Bronchial epithelial cell (primary cell): Measurements from ENCODE around the gene ASB3. TPM values are rescaled to one million over a fixed set of nuclear protein-coding genes. Genes with fewer than 3 reads are reported as not detected.

Experiments used
- DNase-seq: peaks from one replicate; pipeline ENCODE4 v3.0.0-alpha.2; 2010; ENCODE audit warnings: low read depth
- FAIRE-seq: peaks from 2 replicates; lab custom pipeline; 2011; peaks lifted over from hg19 to GRCh38; lab: Jason Lieb, UNC
- H3K27me3 ChIP-seq: 2 replicates; pipeline ENCODE4 v1.5.1; 2011; ENCODE audit warnings: low read length; ENCODE audit not compliant: control insufficient read depth, insufficient read depth
- H3K36me3 ChIP-seq: 2 replicates; pipeline ENCODE4 v1.5.1; 2011; ENCODE audit warnings: low read length; ENCODE audit not compliant: control insufficient read depth, insufficient read depth
- H3K4me3 ChIP-seq: 2 replicates; pipeline ENCODE4 v1.5.1; 2011; ENCODE audit warnings: mild to moderate bottlenecking, low read depth, low read length, control low read depth
- CTCF ChIP-seq: IDR thresholded peaks from 2 replicates; pipeline ENCODE4 v1.5.1; 2011; ENCODE audit warnings: mild to moderate bottlenecking, moderate library complexity, low read length, control low read depth, inconsistent platforms; ENCODE audit not compliant: insufficient read depth, severe bottlenecking
- total RNA-seq: library from RNA; depleted of rRNA; stranded (reverse); fragments of >200 nt; gene quantifications from 2 replicates; pipeline ENCODE4 v1.2.1, GENCODE V29; 2014

The ASB3 gene
- total RNA-seq, 1 donor from 2014 or later: 13.4 TPM

- no peaks in the 10 kb centered on the region for H3K27me3 ChIP-seq
These were observed 77.8 kb downstream of the ASB3 start for GRCh38 chr2:53708988-53709387.

GRCh38 chr2:53701221-53701620 lies 85.5 kb downstream of the ASB3 start:
- Histone ChIP-seq H3K27me3 (no peaks in the 10 kb centered on the region), H3K36me3 (no peaks in the 10 kb centered on the region), H3K4me3 (no peak overlapping the region)
- no peak for TF ChIP-seq CTCF
- DNase-seq: no peak
- no peak for FAIRE-seq

More at GRCh38 chr2:53708988-53709387, 77.8 kb downstream of the ASB3 start:
- FAIRE-seq: no peak
- H3K4me3 ChIP-seq: no peak overlapping the region
- DNase-seq: no peak
- peaks cover 2% of the 10 kb centered on the region for H3K36me3 ChIP-seq
- TF ChIP-seq CTCF: no peak

GRCh38 chr2:53697686-53698085 lies 89.1 kb downstream of the ASB3 start:
- no peaks in the 10 kb centered on the region for H3K36me3 ChIP-seq
- TF ChIP-seq CTCF: no peak
- H3K4me3 ChIP-seq: no peak overlapping the region
- DNase-seq (no peak), FAIRE-seq (no peak)
- no peaks in the 10 kb centered on the region for H3K27me3 ChIP-seq

- no peaks in the 10 kb centered on the region for H3K27me3 ChIP-seq
- no peak for TF ChIP-seq CTCF
- FAIRE-seq (no peak), DNase-seq (no peak)
- H3K4me3 ChIP-seq: no peak overlapping the region
- H3K36me3 ChIP-seq: no peaks in the 10 kb centered on the region
These were observed 89.7 kb downstream of the ASB3 start for GRCh38 chr2:53697092-53697491.

GRCh38 chr2:53695575-53695974 lies 91.2 kb downstream of the ASB3 start:
- Histone ChIP-seq H3K4me3 (no peak overlapping the region), H3K27me3 (no peaks in the 10 kb centered on the region), H3K36me3 (no peaks in the 10 kb centered on the region)
- TF ChIP-seq CTCF: no peak
- FAIRE-seq: no peak
- no peak for DNase-seq

GRCh38 chr2:53694096-53694771 lies 92.5 kb downstream of the ASB3 start:
- FAIRE-seq: no peak
- DNase-seq: no peak
- no peak for TF ChIP-seq CTCF
- Histone ChIP-seq H3K27me3 (no peaks in the 10 kb centered on the region), H3K4me3 (no peak overlapping the region), H3K36me3 (no peaks in the 10 kb centered on the region)
